MG63 (cell line): ENCODE data around the gene IGSF3. TPM values are rescaled to one million over a fixed set of nuclear protein-coding genes. Genes with fewer than 3 reads are reported as not detected.
"Not testable (repeated sequence)": the region's sequence is repeated elsewhere in the genome, so short reads cannot be mapped to it uniquely, and the experiment has no call there.

Experiments used
- DNase-seq: peaks from one replicate; pipeline ENCODE4 v3.0.0-alpha.2; 2020
- H3K27me3 ChIP-seq: fragments of 250-450 bp; sonication (Bioruptor Pico); 2 replicates; pipeline ENCODE4 v1.5.1; 2020; ENCODE audit warnings: mild to moderate bottlenecking, moderate library complexity
- H3K36me3 ChIP-seq: fragments of 250-450 bp; sonication (Bioruptor Pico); 2 replicates; pipeline ENCODE4 v1.5.1; 2020; ENCODE audit warnings: mild to moderate bottlenecking, moderate library complexity
- H3K4me3 ChIP-seq: fragments of 250-450 bp; sonication (Bioruptor Pico); 2 replicates; pipeline ENCODE4 v1.5.1; 2020; ENCODE audit warnings: mild to moderate bottlenecking, moderate library complexity
- H3K9me3 ChIP-seq: fragments of 250-450 bp; sonication (Bioruptor Pico); 2 replicates; pipeline ENCODE4 v1.5.1; 2020; ENCODE audit warnings: mild to moderate bottlenecking, moderate library complexity
- total RNA-seq: library from RNA; depleted of rRNA; stranded (reverse); fragments of >200 nt; shearing (Covaris generic); gene quantifications from 2 replicates; pipeline ENCODE4 v1.2.3, GENCODE V29; 2014; ENCODE audit warnings: low replicate concordance

The IGSF3 gene
- total RNA-seq, 1 experiment from 2014 or later, result 5.0 TPM

GRCh38 chr1:116626915-116627314 lies 40.6 kb downstream of the IGSF3 start:
- not testable (repeated sequence) for H3K9me3 ChIP-seq, DNase-seq, H3K27me3 ChIP-seq, H3K36me3 ChIP-seq, H3K4me3 ChIP-seq

- H3K27me3 ChIP-seq, H3K9me3 ChIP-seq, H3K4me3 ChIP-seq, H3K36me3 ChIP-seq, DNase-seq: not testable (repeated sequence)
These were observed 42.4 kb downstream of the IGSF3 start for GRCh38 chr1:116625155-116625554.

GRCh38 chr1:116624040-116624439 lies 43.5 kb downstream of the IGSF3 start:
- Histone ChIP-seq H3K9me3 (no peaks in the 10 kb centered on the region), H3K27me3 (no peaks in the 10 kb centered on the region), H3K36me3 (no peaks in the 10 kb centered on the region)

DNA sequence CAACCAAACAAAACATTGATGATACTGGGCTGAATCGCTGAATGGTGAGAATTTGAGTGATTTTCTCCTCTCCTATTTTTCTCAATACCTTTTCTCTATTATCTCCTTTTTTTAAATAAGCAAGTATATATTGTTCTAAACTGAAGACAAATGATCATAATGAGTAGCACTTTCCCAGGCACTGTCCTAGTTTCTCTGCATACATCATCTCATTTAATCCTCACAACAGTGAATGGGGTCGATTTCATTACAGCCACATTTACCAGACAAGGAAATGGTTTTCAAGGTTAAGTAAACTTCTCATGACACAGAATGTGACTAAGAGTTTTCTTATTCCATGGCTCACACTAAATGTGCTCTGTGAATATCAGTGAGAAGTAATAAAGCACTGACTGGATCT lies 45.0 kb downstream of the IGSF3 start:
- H3K27me3 ChIP-seq, H3K9me3 ChIP-seq, H3K4me3 ChIP-seq, H3K36me3 ChIP-seq, DNase-seq: not testable (repeated sequence)

More at GRCh38 chr1:116624040-116624439, 43.5 kb downstream of the IGSF3 start:
- H3K4me3 ChIP-seq, result no peak overlapping the region
- no peak for DNase-seq

DNA sequence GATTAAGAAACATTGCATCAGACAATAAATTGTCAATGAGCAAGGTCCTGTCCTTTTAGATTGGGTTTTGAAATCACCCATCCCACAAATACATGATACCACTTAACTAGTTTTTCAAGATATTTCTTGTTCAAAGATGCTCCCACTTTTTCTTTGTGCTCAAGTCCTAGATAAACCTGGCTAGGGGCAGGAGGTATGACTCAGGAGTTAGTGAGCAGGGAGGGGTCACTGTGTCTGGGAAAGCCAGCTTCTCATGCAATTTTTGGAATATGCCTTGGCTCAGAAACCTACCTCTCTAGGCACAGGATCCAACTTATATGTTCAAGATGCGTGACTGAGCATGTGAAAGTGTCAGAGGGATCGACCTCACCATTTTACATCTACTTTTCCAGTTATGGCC lies 45.8 kb downstream of the IGSF3 start:
- not testable (repeated sequence) for H3K27me3 ChIP-seq, H3K4me3 ChIP-seq, H3K9me3 ChIP-seq, H3K36me3 ChIP-seq
- peak; percentile 47 for DNase-seq

DNA sequence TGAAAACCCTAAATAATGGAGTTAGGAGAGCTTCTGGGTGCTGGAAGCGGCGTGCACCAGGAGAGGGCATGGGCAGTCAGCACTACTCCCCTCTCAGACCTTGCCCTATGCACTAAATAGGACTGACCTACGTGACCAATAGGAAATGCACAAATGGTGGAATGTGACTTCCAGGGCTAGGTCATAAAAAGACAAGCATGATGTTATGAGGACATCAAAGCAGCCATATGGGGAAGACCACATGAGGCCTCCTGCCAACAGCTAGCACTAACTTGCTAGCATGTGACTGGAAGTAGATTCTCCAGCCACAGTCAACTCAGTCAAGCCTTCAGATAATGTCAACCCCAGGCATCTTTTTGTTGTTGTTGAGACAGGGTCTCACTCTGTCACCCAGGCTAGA lies 47.1 kb downstream of the IGSF3 start:
- not testable (repeated sequence) for H3K4me3 ChIP-seq, H3K27me3 ChIP-seq, H3K9me3 ChIP-seq, H3K36me3 ChIP-seq, DNase-seq

DNA sequence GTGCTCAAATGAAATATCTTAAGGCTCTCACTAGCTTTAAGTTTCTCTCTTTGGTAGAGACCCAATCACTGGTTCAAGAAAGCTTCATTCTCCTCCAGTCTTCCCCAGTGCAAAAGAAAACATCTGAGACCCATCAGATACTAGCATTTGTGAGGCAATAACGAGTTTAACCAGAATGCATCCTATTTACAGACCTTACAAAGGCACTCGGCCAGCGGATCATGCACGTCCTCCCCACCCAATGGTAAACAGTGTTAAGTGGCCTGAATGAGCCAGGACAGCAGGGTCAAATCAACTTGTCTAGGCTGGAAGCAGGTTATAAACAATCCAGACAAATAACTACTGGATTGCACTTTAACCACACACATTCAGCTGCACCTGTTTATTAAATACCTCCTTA lies 48.4 kb downstream of the IGSF3 start:
- H3K27me3 ChIP-seq, H3K9me3 ChIP-seq, H3K4me3 ChIP-seq, DNase-seq, H3K36me3 ChIP-seq: not testable (repeated sequence)

DNA sequence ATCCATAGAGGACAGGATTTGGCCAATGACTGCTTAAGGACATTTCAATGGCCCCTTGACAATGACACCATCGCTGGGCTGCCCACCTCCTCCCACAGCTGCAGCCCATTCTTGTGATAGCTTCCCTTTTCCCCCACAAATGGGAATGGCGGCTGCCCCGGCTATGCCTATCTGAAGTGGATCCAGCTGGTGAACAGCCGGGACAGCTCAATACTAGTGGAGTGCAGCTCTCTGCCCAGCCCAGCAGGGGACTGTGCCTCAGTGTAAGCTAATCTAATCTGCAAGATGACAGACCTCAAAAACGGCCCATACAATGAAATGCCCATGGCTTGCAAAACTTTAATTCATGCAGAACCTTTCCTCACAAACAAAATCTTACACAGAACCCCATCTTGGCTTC lies 49.7 kb downstream of the IGSF3 start:
- H3K4me3 ChIP-seq, H3K9me3 ChIP-seq, DNase-seq: not testable (repeated sequence)

DNA sequence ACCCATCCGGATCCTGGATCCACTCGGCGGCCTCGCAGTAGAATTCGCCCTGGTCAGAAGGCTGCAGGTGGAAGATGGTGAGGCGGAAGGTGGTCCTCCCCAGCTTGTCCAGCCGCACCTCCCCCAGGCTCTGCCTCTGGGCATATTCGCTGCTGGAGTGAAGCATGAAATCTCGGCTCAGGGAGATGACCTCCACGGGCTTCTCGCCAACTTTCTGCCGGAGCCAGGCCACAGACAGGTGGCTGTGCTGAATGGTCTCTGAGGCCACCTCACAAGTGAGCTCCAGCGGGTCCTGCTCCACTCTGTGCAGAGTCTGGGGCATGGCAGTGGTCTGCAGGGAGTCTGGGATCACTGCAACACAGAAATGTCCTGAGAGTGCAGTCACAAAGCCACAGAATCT lies 53.7 kb downstream of the IGSF3 start:
- DNase-seq, H3K4me3 ChIP-seq, H3K36me3 ChIP-seq, H3K9me3 ChIP-seq, H3K27me3 ChIP-seq: not testable (repeated sequence)

More for the DNA sequence above, 49.7 kb downstream of the IGSF3 start:
- not testable (repeated sequence) for H3K36me3 ChIP-seq, H3K27me3 ChIP-seq

DNA sequence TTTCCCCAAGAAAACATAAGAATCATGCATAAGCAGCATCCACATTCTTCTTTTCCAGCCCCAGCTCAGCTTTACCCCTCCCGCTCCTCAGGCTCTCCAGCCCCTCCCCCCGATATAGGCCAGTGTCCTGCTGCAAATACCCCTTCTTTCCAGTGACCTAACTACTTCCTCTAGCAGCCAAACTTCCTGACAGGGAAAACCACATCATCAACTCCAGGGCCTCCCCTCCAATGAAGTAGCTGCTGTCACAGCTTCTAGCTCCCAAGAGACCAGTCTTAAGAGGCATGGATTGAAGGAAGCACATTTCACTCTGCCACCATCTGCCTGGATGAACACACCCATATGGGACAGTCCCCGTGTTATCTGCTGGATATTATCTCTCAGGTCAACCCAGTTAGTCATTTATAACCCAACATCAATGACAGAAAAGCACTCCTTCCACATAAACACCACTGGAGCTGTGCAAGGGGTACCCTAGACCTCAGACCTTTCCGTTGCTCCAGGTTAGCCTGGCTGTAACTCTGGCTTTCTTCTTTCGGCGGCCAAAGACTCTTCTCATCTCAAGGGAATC lies 57.6 kb downstream of the IGSF3 start:
- H3K36me3 ChIP-seq, H3K27me3 ChIP-seq, H3K9me3 ChIP-seq, DNase-seq, H3K4me3 ChIP-seq: not testable (repeated sequence)

DNA sequence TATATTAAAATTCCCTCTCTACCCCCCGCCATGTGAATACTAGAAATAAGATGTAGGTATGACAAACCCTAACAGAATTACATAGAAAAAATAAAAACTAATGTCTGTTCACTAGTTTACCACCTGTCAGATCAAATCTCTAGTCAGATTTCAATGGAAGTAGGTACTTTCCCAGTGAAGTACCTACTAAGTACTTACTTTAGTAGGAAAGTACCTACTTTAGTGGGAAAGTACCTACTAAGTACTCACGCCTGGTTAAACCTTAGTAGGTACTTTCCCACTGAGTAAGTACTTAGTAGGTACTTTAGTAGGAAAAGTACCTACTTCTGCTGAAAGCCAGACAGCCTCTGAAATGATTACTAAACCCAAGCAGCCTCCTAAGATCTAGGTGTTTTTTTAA lies 58.7 kb downstream of the IGSF3 start:
- not testable (repeated sequence) for H3K9me3 ChIP-seq, DNase-seq, H3K36me3 ChIP-seq, H3K27me3 ChIP-seq, H3K4me3 ChIP-seq

DNA sequence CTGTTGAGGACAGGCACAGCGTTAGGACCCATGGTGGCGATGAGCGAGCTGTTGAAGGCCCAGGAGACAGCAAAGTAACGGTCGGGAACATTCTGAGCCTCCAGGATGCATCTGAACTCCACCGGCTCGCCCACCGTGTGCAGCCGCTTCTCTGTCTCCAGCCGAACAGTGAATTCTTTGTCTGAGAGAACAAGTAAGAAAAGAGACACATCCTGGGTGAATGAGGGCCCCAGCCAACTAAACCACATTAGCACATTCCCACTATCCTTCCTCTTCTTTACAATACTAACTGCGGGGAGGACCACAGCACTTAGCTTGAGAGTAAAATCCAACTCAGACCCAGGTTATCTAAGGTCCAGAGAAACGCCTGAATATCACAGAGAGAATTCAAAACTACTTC lies 59.4 kb downstream of the IGSF3 start:
- not testable (repeated sequence) for H3K36me3 ChIP-seq, H3K27me3 ChIP-seq, H3K9me3 ChIP-seq, DNase-seq, H3K4me3 ChIP-seq

GRCh38 chr1:116607463-116607862 lies 60.1 kb downstream of the IGSF3 start:
- not testable (repeated sequence) for H3K9me3 ChIP-seq, H3K36me3 ChIP-seq, H3K4me3 ChIP-seq, H3K27me3 ChIP-seq, DNase-seq

DNA sequence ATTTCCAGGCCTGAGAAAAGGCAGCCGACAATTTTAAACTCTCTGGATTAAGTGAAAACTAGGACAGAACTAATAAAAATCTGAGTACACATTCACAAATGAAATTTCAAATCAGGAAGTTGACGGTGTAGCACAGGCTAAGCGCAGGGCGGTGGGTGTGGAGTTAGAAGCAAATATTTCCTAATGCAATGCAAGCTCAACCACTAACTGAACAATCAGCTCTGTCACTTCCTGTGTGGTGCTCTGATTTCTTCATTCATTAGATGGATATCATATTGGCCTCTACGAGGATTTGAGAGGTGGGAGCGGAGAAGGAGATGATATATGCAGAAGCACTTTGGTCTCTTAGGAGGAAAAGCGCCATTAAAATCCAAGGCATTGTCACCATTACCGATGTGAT lies 61.5 kb downstream of the IGSF3 start:
- not testable (repeated sequence) for H3K9me3 ChIP-seq, DNase-seq, H3K36me3 ChIP-seq, H3K27me3 ChIP-seq, H3K4me3 ChIP-seq

- no peak overlapping the region for H3K4me3 ChIP-seq
- no peaks in the 10 kb centered on the region for H3K36me3 ChIP-seq
- no peaks in the 10 kb centered on the region for H3K27me3 ChIP-seq
- H3K9me3 ChIP-seq, result no peaks in the 10 kb centered on the region
- DNase-seq, result no peak
These were observed 62.2 kb downstream of the IGSF3 start for GRCh38 chr1:116605315-116605714.

GRCh38 chr1:116604408-116604807 lies 63.1 kb downstream of the IGSF3 start:
- not testable (repeated sequence) for H3K27me3 ChIP-seq, H3K9me3 ChIP-seq, DNase-seq, H3K36me3 ChIP-seq, H3K4me3 ChIP-seq

- H3K9me3 ChIP-seq, H3K36me3 ChIP-seq, DNase-seq, H3K4me3 ChIP-seq, H3K27me3 ChIP-seq: not testable (repeated sequence)
These were observed 63.9 kb downstream of the IGSF3 start for GRCh38 chr1:116603646-116604045.

GRCh38 chr1:116599369-116599768 lies 68.2 kb downstream of the IGSF3 start:
- not testable (repeated sequence) for H3K4me3 ChIP-seq, DNase-seq, H3K9me3 ChIP-seq, H3K27me3 ChIP-seq, H3K36me3 ChIP-seq

DNA sequence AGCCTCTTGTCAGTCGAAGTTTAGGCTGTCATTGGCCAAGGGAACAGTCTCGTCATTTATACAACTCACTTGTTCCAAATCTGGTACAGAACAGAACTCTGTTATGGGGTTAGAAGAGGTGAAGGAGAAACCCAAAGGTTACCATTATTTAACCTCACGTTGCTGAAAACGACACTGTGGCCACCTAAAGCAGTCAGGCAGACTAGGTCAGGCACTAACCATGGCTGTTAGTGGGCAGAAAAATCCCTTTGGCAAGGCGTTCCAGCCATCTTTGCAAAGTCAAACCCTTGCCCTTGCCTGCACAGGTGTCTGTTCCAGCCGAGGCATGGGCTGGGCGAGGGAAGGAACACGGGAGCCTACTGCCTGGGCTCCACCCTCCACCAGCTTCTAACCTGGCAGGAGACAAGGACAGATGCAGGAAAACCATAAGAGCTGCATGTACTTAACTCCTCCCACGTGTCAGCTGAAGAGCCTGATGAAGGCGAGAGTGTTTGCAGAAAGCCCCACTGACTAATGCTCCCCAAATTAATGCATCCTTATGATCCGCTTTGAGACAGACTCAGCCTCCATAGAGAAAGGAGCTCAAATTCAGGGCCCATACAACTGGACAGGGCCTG lies 69.0 kb downstream of the IGSF3 start:
- H3K27me3 ChIP-seq, H3K9me3 ChIP-seq, H3K4me3 ChIP-seq, H3K36me3 ChIP-seq, DNase-seq: not testable (repeated sequence)
